H1 (cell line): ENCODE results near the gene TLR10.

Source experiments
- CHD1 ChIP-seq: IDR thresholded peaks from 2 replicates; pipeline ENCODE4 v1.6.1; 2012; ENCODE audit warnings: low read depth, low read length, improper control_type of control experiment
- CTCF ChIP-seq, 3 experiments: IDR thresholded peaks; 1 replicate in 2 of 3; 2 replicates in 1 of 3; pipeline versions ENCODE4 v1.5.1 to v1.6.1; 2011; ENCODE audit warnings: low read length in 3 of 3, mild to moderate bottlenecking in 3 of 3, inconsistent platforms in 2 of 3, low read depth in 1 of 3, moderate library complexity in 1 of 3; ENCODE audit not compliant: insufficient read depth in 1 of 3; ENCODE audit errors: control extremely low read depth in 1 of 3
- EP300 ChIP-seq, 2 experiments: IDR thresholded peaks; 1 replicate in 1 of 2; 2 replicates in 1 of 2; pipeline ENCODE4 v1.6.1; 2011 to 2012; ENCODE audit warnings: low read depth in 2 of 2, low read length in 2 of 2, mild to moderate bottlenecking in 2 of 2, borderline replicate concordance in 1 of 2, inconsistent platforms in 1 of 2, moderate library complexity in 1 of 2
- EZH2 ChIP-seq: fragments of 200-600 bp; sonication (generic); IDR thresholded peaks from 2 replicates; pipeline ENCODE4 v1.7.1; 2012; ENCODE audit warnings: low read depth, mild to moderate bottlenecking, moderate library complexity, low read length, inconsistent platforms; ENCODE audit not compliant: severe bottlenecking
- POLR2AphosphoS5 ChIP-seq: IDR thresholded peaks from 2 replicates; pipeline ENCODE4 v1.6.1; 2011; ENCODE audit warnings: low read depth, low read length
- RAD21 ChIP-seq, 2 experiments: IDR thresholded peaks in 1 of 2; conservative IDR thresholded peaks in 1 of 2; 2 replicates each; pipeline ENCODE4 v1.6.1; 2011; ENCODE audit warnings: low read depth in 2 of 2, low read length in 2 of 2, improper control_type of control experiment in 1 of 2, inconsistent platforms in 1 of 2, mild to moderate bottlenecking in 1 of 2, moderate library complexity in 1 of 2

- no peak for TF ChIP-seq EZH2
- TF ChIP-seq CHD1, result no peak
- no peak for TF ChIP-seq RAD21 (IDR thresholded peaks at IDR 0.05 in 1 of 2, conservative IDR thresholded peaks at IDR 0.05 in 1 of 2; ENCODE audit: low read depth in 2 of 2, low read length in 2 of 2)
- TF ChIP-seq CTCF (IDR thresholded peaks at IDR 0.05; ENCODE audit: control extremely low read depth in 1 of 3, insufficient read depth in 1 of 3, low read depth in 1 of 3, low read length in 3 of 3), result no peak
- no peak for TF ChIP-seq POLR2AphosphoS5
- no peak for TF ChIP-seq EP300 (IDR thresholded peaks at IDR 0.05; ENCODE audit: borderline replicate concordance in 1 of 2, low read depth in 2 of 2, low read length in 2 of 2)
These were observed 13.3 kb downstream of the TLR10 start for GRCh38 chr4:38769441-38769840.
